Neutrophil (primary cell): Measurements from ENCODE around the gene TM2D1.
A peak's percentile ranks its signal among the peaks of the same experiment; 100 is the strongest.
"Not testable (repeated sequence)": the region's sequence is repeated elsewhere in the genome, so short reads cannot be mapped to it uniquely, and the experiment has no call there.

Experiments used
- H3K27ac ChIP-seq: fragments of 200-600 bp; sonication (generic); 2 replicates; pipeline ENCODE4 v1.5.1; 2016; ENCODE audit warnings: mild to moderate bottlenecking, moderate library complexity
- H3K27me3 ChIP-seq: fragments of 200-600 bp; sonication (generic); 2 replicates; pipeline ENCODE4 v1.6.0; 2016; ENCODE audit warnings: mild to moderate bottlenecking
- H3K36me3 ChIP-seq: fragments of 200-600 bp; sonication (generic); 2 replicates; pipeline ENCODE4 v1.5.1; 2017
- H3K4me1 ChIP-seq, 2 experiments: fragments of 200-600 bp in 1 of 2; sonication (generic) in 1 of 2; 1 replicate in 1 of 2; 2 replicates in 1 of 2; pipeline versions ENCODE4 v1.5.1 to v1.6.1; 2013 to 2016; ENCODE audit warnings: low read depth in 1 of 2, low read length in 1 of 2, mild to moderate bottlenecking in 1 of 2, moderate library complexity in 1 of 2; ENCODE audit not compliant: control insufficient read depth in 1 of 2, insufficient read depth in 1 of 2
- H3K4me3 ChIP-seq, 2 experiments: fragments of 200-600 bp in 1 of 2; sonication (generic) in 1 of 2; 1 replicate in 1 of 2; 2 replicates in 1 of 2; pipeline ENCODE4 v1.5.1; 2013 to 2016; ENCODE audit warnings: low read depth in 1 of 2, low read length in 1 of 2, mild to moderate bottlenecking in 1 of 2, moderate library complexity in 1 of 2
- H3K9me3 ChIP-seq: fragments of 200-600 bp; sonication (generic); 2 replicates; pipeline ENCODE4 v1.5.1; 2016
- TF ChIP-seq, protein P1 (sequence below): fragments of 200-600 bp; sonication (generic); IDR thresholded peaks from 2 replicates; pipeline ENCODE4 v1.5.1; 2016; ENCODE audit warnings: antibody characterized with exemption

Gene TM2D1

DNA sequence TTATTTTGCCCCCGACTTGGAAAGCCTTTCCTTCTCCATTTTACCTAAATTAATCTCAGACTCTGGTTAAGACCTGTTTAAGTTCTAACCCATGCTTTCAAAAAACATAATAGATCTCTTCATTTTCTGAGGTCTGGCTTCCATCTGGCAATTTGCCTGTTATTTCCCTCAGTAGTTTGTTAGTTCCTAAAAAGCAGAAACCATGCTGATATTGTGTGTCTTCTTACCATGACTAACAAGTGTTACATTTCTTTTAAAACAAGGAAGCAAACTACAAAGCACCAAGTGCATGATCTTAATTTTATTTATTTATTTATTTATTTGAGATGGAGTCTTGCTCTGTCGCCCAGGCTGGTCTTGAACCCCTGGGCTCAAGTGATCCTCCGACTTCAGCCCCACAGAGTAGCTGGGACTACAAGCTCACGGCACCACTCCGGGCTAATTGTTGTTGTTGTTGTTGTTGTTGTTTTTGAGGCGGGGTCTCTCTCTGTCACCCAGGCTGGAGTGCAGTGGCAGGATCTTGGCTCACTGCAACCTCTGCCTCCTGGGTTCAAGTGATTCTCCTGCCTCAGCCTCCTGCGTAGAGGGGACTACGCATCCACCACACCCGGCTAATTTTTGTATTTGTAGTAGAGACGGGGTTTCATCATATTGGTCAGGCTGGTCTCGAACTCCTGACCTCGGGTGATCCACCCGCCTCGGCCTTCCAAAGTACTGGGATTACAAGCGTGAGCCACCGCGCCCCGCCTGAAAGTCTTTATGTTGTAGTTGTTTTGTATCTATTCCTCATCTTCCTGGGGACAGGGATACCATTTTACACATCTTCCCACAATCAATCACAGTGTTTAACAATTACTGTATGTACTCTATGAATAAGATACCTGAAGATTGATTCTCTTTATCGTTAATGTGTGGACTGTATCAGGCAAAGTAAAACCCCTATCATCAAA, 16.1 kb upstream of the TM2D1 start:
- H3K4me1 ChIP-seq: peaks cover 7 to 15% of the 10 kb centered on the region in 2 experiments
- TF ChIP-seq, protein P1, sequence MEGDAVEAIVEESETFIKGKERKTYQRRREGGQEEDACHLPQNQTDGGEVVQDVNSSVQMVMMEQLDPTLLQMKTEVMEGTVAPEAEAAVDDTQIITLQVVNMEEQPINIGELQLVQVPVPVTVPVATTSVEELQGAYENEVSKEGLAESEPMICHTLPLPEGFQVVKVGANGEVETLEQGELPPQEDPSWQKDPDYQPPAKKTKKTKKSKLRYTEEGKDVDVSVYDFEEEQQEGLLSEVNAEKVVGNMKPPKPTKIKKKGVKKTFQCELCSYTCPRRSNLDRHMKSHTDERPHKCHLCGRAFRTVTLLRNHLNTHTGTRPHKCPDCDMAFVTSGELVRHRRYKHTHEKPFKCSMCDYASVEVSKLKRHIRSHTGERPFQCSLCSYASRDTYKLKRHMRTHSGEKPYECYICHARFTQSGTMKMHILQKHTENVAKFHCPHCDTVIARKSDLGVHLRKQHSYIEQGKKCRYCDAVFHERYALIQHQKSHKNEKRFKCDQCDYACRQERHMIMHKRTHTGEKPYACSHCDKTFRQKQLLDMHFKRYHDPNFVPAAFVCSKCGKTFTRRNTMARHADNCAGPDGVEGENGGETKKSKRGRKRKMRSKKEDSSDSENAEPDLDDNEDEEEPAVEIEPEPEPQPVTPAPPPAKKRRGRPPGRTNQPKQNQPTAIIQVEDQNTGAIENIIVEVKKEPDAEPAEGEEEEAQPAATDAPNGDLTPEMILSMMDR: no peak
- H3K36me3 ChIP-seq: no peaks in the 10 kb centered on the region
- H3K27me3 ChIP-seq: peaks cover 34% of the 10 kb centered on the region
- H3K9me3 ChIP-seq: no peaks in the 10 kb centered on the region
- no peak overlapping the region for H3K27ac ChIP-seq
- peak overlapping the region in 1 of 2 experiments; percentile 61 for H3K4me3 ChIP-seq

DNA sequence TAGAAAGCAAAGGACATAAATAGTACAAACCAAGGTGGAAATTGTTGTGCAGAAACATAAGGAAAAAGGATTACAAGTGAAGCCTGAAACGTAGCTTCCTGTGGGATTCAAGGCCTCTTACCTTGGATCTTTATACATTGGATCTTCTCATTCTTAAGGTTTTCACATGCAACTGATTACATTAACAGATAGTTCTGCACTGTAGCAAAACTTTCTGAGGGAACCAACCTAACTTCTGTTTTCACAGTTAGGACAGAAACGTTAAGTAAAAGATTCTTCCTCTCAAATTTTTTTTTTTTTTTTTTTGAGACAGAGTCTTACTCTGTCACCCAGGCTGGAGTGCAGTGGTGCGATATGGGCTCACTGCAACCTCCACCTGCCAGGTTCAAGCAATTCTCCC, 7.8 kb upstream of the TM2D1 start:
- TF ChIP-seq, protein P1: no peak
- H3K27ac ChIP-seq: peak overlapping the region; percentile 33
- H3K36me3 ChIP-seq: no peaks in the 10 kb centered on the region
- H3K27me3 ChIP-seq: no peaks in the 10 kb centered on the region
- no peak overlapping the region for H3K4me3 ChIP-seq
- H3K9me3 ChIP-seq: no peaks in the 10 kb centered on the region
- peaks cover 14 to 15% of the 10 kb centered on the region in 2 experiments for H3K4me1 ChIP-seq

DNA sequence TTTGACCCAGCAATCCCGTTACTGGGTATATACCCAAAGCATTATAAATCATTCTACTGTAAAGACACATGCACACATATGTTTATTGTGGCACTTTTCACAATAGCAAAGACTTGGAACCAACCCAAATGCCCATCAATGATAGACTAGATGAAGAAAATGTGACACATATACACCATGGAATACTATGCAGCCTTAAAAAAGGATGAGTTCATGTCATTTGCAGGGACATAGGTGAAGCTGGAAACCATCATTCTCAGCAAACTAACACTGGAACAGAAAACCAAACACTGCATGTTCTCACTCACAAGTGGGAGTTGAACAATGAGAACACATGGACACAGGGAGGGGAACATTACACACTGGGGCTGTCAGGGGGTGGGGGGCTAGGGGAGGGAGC, 5.7 kb upstream of the TM2D1 start:
- H3K4me3 ChIP-seq, H3K27ac ChIP-seq, H3K9me3 ChIP-seq: not testable (repeated sequence)

DNA sequence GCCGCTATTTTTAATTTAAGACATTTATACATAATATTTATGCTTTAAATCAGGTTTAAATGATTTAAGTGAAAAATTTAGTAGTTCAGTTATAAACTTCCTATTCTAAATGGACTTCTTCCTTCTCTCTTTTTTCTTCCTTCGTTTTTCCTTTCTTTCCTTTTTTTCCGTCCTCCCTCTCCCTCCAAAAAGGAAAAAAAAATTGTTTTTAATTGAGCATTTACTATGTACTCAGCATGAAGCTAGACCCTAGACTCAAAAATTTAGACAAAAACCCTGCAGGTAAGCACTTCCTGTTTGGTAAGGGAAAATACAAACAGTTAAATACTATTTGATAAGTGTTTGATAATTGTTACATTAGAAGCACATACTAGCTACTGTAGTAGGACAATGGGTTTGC, 2.6 kb upstream of the TM2D1 start:
- Histone ChIP-seq H3K4me3 (no peak overlapping the region), H3K9me3 (no peaks in the 10 kb centered on the region), H3K36me3 (no peaks in the 10 kb centered on the region), H3K27ac (no peak overlapping the region), H3K27me3 (no peaks in the 10 kb centered on the region), H3K4me1 (peaks cover 24% of the 10 kb centered on the region in 2 experiments)
- TF ChIP-seq, protein P1: no peak

More for the DNA sequence above, 5.7 kb upstream of the TM2D1 start:
- H3K36me3 ChIP-seq, H3K27me3 ChIP-seq: not testable (repeated sequence)
- peaks cover 14 to 20% of the 10 kb centered on the region in 2 experiments for H3K4me1 ChIP-seq

DNA sequence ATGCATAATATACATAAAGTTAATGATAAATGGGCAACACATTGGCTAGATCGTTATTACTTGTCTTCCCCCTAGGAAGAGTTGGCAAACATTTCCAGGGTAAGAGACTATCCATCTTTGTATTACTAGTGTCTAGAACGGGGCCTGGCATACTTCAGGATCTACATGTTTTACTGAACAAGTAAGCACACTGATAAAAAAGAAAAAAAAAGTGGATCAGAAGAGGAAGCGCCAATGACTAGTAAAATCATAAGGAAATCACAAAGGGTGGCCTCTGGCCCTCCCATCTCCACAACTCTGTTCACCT, 482 bp downstream of the TM2D1 start:
- peaks cover 22 to 23% of the 10 kb centered on the region in 2 experiments for H3K4me1 ChIP-seq
- TF ChIP-seq, protein P1: no peak
- H3K27me3 ChIP-seq: no peaks in the 10 kb centered on the region
- H3K27ac ChIP-seq: peak overlapping the region; percentile 88
- no peaks in the 10 kb centered on the region for H3K9me3 ChIP-seq
- H3K36me3 ChIP-seq: peaks cover 5% of the 10 kb centered on the region
- H3K4me3 ChIP-seq: peak overlapping the region; percentile 96 to 97

DNA sequence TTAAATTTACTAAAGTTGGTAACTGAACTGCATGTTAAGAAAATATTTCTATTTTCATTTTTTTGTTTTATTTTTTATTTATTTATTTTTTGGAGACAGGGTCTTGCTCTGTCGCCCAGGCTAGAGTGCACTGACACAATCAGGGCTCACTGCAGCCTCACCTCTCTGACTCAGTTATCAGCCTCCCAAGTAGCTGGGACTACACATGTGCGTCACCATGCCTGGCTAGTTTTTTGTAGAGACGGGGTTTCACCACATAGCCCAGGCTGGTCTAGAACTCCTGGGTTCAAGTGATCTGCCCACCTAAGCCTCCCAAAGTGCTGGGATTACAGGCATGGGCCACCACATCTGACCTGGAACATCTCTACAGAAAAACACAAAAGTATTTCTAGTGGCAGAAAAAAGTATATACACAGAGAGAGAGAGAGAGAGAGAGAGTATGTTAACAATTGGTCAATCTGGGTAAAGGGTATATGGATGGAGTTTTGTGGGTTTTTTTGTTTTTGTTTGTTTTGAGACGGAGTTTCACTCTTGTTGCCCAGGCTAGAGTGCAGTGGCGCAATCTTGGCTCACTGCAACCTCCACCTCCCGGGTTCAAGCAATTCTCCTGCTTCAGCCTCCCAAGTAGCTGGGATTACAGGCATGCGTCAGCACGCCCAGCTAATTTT, 5.8 kb downstream of the TM2D1 start:
- H3K9me3 ChIP-seq, H3K4me3 ChIP-seq, H3K27ac ChIP-seq, H3K4me1 ChIP-seq, H3K27me3 ChIP-seq: not testable (repeated sequence)
- peaks cover 13% of the 10 kb centered on the region for H3K36me3 ChIP-seq
